DND-41 (cell line): ENCODE data around the gene CD2AP.

Experiments
- ATAC-seq: fragments of 200-7000 bp; cut with Tn5 transposase; 3 replicates; pipeline ENCODE4 v1.9.1; 2021; ENCODE audit warnings: low read depth; ENCODE audit not compliant: insufficient read depth
- DNase-seq: peaks from one replicate; pipeline ENCODE4 v3.0.0-alpha.2; 2020
- H2AFZ ChIP-seq: 2 replicates; pipeline ENCODE4 v1.6.0; 2012; ENCODE audit warnings: low read depth, low read length
- H3K27ac ChIP-seq: 2 replicates; pipeline ENCODE4 v1.5.1; 2012; ENCODE audit warnings: low read length, inconsistent platforms
- H3K27me3 ChIP-seq: fragments of 200-600 bp; sonication (generic); 2 replicates; pipeline ENCODE4 v1.6.0; 2012; ENCODE audit warnings: low read length, mild to moderate bottlenecking, inconsistent platforms; ENCODE audit not compliant: insufficient read depth, poor library complexity
- H3K36me3 ChIP-seq: 2 replicates; pipeline ENCODE4 v1.5.1; 2012; ENCODE audit warnings: low read length, inconsistent platforms; ENCODE audit not compliant: insufficient read depth
- H3K4me1 ChIP-seq: 2 replicates; pipeline ENCODE4 v1.5.1; 2012; ENCODE audit warnings: mild to moderate bottlenecking, low read length; ENCODE audit not compliant: insufficient read depth
- H3K4me2 ChIP-seq: 2 replicates; pipeline ENCODE4 v1.6.0; 2012; ENCODE audit warnings: mild to moderate bottlenecking, moderate library complexity, low read length, inconsistent platforms; ENCODE audit not compliant: insufficient read depth
- H3K4me3 ChIP-seq, 2 experiments: fragments of 200-600 bp in 1 of 2; shearing (Covaris generic) in 1 of 2; 2 replicates each; pipeline ENCODE4 v1.5.1; 2012 to 2016; ENCODE audit warnings: inconsistent platforms in 2 of 2, low read length in 2 of 2, mild to moderate bottlenecking in 2 of 2, low read depth in 1 of 2, moderate library complexity in 1 of 2
- H3K79me2 ChIP-seq: 2 replicates; pipeline ENCODE4 v1.6.0; 2012; ENCODE audit warnings: low read length, inconsistent platforms; ENCODE audit not compliant: insufficient read depth
- H3K9ac ChIP-seq: 2 replicates; pipeline ENCODE4 v1.6.0; 2012; ENCODE audit warnings: low read depth, mild to moderate bottlenecking, inconsistent platforms, low read length, moderate library complexity
- H3K9me3 ChIP-seq: 2 replicates; pipeline ENCODE4 v1.5.1; 2012; ENCODE audit warnings: low read length, moderate library complexity, mild to moderate bottlenecking, inconsistent platforms; ENCODE audit not compliant: insufficient read depth, severe bottlenecking
- H4K20me1 ChIP-seq: 2 replicates; pipeline ENCODE4 v1.6.0; 2012; ENCODE audit warnings: low read length; ENCODE audit not compliant: insufficient read depth
- EZH2 ChIP-seq: IDR thresholded peaks from 3 replicates; pipeline ENCODE4 v1.6.1; 2012; ENCODE audit warnings: borderline replicate concordance, low read depth, mild to moderate bottlenecking, moderate library complexity, low read length, inconsistent platforms; ENCODE audit not compliant: severe bottlenecking
- TF ChIP-seq, protein P1 (sequence below): IDR thresholded peaks from 2 replicates; pipeline ENCODE4 v1.5.1; 2012; ENCODE audit warnings: borderline replicate concordance, low read length, moderate library complexity, mild to moderate bottlenecking; ENCODE audit not compliant: poor library complexity, severe bottlenecking; ENCODE audit errors: extremely low read depth

Gene CD2AP

DNA sequence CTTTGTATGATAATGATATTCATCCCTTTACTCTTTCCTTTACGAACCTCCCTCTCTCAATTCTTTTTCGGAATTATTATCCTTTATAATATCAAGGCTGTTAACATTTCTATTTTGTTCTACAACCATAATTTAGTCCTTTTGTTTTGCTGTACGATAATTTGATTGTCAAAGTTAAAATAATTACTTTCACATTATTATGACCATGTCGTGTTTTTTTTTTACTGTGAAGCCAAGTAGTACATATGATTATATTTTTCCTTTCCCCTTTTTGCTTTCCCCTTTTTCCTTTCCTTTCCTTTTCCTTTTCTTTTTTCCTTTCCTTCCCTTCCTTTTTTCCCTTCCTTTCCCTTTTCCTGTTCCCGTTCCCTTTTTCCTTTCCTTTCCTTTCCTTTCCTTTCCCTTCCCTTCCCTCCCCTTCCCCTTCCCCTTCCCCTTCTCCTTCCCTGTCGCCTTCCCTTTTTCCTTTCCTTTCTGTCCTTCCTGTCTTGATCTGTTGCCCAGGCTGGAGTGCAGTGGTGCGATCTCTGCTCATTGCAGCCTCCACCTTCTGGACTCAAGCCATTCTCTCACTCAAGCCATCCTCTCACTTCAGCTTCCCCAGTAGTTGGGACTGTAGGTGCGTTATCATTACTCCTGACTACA lies 19.5 kb downstream of the CD2AP start:
- Histone ChIP-seq H3K79me2 (peaks cover 98% of the 10 kb centered on the region), H4K20me1 (peaks cover 41% of the 10 kb centered on the region; the same call in 1 of the 2 replicates), H3K36me3 (no peaks in the 10 kb centered on the region), H3K9ac (no peak overlapping the region), H3K4me2 (no peak overlapping the region), H3K27ac (no peak overlapping the region), H2AFZ (no peak overlapping the region), H3K4me1 (no peaks in the 10 kb centered on the region), H3K9me3 (no peaks in the 10 kb centered on the region), H3K27me3 (no peaks in the 10 kb centered on the region), H3K4me3 (no peak overlapping the region)
- no peak for ATAC-seq
- DNase-seq = no peak
- TF ChIP-seq, protein P1, sequence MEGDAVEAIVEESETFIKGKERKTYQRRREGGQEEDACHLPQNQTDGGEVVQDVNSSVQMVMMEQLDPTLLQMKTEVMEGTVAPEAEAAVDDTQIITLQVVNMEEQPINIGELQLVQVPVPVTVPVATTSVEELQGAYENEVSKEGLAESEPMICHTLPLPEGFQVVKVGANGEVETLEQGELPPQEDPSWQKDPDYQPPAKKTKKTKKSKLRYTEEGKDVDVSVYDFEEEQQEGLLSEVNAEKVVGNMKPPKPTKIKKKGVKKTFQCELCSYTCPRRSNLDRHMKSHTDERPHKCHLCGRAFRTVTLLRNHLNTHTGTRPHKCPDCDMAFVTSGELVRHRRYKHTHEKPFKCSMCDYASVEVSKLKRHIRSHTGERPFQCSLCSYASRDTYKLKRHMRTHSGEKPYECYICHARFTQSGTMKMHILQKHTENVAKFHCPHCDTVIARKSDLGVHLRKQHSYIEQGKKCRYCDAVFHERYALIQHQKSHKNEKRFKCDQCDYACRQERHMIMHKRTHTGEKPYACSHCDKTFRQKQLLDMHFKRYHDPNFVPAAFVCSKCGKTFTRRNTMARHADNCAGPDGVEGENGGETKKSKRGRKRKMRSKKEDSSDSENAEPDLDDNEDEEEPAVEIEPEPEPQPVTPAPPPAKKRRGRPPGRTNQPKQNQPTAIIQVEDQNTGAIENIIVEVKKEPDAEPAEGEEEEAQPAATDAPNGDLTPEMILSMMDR = no peak
- TF ChIP-seq EZH2 = no peak

DNA sequence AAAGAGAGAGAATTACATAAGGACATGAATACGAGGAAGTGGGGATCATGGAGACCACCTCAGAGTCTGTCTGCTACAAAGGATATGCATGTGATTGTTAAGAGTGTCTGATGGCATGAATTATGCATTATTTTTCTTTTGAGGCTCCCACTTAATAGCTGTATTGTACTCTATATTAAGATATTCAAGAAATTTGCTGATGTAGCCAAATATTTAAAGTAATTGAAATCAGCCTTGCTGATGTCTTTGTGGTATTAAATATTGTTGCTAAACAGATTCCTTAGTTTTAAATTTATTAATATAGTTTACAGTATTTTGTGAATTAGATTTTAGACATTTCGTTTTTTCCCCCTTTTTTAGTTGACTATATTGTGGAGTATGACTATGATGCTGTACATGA lies 25.3 kb downstream of the CD2AP start:
- Histone ChIP-seq H2AFZ (no peak overlapping the region), H3K79me2 (peaks cover 59% of the 10 kb centered on the region), H3K4me1 (no peaks in the 10 kb centered on the region), H3K36me3 (peaks cover 19% of the 10 kb centered on the region; the same call in 1 of the 2 replicates), H3K9me3 (peaks cover 7% of the 10 kb centered on the region), H3K9ac (no peak overlapping the region), H4K20me1 (peaks cover 10% of the 10 kb centered on the region; the same call in 1 of the 2 replicates), H3K4me2 (no peak overlapping the region), H3K27me3 (no peaks in the 10 kb centered on the region), H3K27ac (no peak overlapping the region), H3K4me3 (no peak overlapping the region)
- ATAC-seq = no peak
- DNase-seq = no peak
- TF ChIP-seq, protein P1 = no peak
- no peak for TF ChIP-seq EZH2

DNA sequence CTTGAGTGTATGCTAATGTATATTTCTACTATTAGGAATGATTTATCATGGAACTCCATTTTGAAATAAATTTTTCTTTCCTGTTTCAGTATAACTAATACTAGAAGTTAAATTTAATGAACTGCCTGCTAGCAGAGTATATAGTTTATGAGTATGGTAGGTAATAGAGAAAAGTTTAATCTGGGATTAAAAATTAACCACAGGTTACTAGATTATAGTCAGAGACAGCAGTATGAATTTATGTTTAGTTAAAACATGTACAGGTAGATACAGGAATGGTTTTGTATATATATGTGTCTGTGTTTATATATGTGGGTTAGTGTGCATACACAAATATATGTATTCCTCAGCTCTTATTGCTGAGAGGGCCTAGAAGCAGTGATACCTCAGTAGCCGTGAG lies 32.3 kb downstream of the CD2AP start:
- ATAC-seq (no peak), DNase-seq (no peak)
- Histone ChIP-seq H3K4me3 (no peak overlapping the region), H3K27ac (no peak overlapping the region), H4K20me1 (no peaks in the 10 kb centered on the region), H3K27me3 (no peaks in the 10 kb centered on the region), H3K79me2 (peaks cover 18% of the 10 kb centered on the region), H3K4me1 (no peaks in the 10 kb centered on the region), H2AFZ (no peak overlapping the region), H3K9me3 (peaks cover 26% of the 10 kb centered on the region), H3K9ac (no peak overlapping the region), H3K4me2 (no peak overlapping the region), H3K36me3 (peaks cover 50% of the 10 kb centered on the region)
- TF ChIP-seq EZH2 = no peak

DNA sequence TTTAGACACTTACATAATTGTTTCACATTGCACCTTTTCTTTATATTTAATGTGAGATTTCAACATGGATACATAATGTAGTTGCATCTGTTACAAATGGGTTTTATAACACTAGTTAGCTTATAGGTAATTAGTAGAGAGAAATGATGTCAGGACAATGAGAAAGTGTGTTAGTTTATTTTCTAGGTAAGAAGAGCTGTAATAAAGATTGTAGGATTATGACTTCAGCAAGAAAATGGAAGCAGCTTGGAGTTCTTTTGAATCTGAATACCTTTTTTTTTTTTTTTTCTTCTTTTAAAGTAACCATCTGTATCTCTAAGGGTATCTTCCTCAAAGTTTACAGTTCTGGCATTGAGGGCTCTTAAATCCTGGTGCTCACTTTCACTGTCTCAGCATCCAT lies 35.3 kb downstream of the CD2AP start:
- no peak overlapping the region for H3K4me2 ChIP-seq
- H3K9me3 ChIP-seq = peaks cover 20% of the 10 kb centered on the region
- no peak overlapping the region for H3K4me3 ChIP-seq
- H3K79me2 ChIP-seq = peaks cover 38% of the 10 kb centered on the region
- peaks cover 11% of the 10 kb centered on the region; the same call in 1 of the 2 replicates for H4K20me1 ChIP-seq
- H3K9ac ChIP-seq = no peak overlapping the region
- H3K27ac ChIP-seq = no peak overlapping the region
- DNase-seq (no peak), ATAC-seq (no peak)
- TF ChIP-seq, protein P1 = no peak
- TF ChIP-seq EZH2 = no peak
- peaks cover 37% of the 10 kb centered on the region for H3K36me3 ChIP-seq
- no peaks in the 10 kb centered on the region for H3K27me3 ChIP-seq
- no peaks in the 10 kb centered on the region for H3K4me1 ChIP-seq
- no peak overlapping the region for H2AFZ ChIP-seq
